NCI-H748 (cell line): Measurements from ENCODE around the gene NPAS3.
A peak's percentile ranks its signal among the peaks of the same experiment; 100 is the strongest.

Experiments used
- DNase-seq: peaks from one replicate; lab custom pipeline; 2025; ENCODE audit not compliant: unreplicated experiment; lab: John Stamatoyannopoulos, UW

NPAS3 gene

DNA sequence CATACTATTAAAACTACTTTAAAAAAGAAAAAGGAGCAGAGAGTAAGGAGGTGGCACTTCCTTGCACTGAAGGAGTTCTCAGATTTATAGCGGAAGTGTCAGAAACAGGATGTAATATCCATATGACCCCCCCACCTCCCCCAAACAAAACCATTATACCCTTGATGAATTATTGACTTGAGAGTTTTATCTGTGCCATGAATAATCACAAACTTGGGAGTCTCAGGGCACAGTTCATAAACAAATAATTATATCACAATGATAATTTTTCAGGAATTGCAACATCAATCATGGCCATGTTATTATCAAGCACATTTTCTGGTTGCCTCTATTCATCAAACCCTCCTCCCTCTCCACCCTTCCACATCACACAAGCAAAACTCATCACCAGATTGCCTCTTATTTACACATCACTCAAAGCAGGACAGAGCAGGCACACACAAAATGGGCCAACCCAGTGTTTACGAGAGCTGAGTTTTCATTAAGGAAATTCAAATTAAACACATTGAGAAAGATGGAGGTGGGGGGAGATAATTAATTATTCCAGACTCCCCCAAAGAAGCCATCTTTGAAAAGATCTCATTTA, 870.8 kb downstream of the NPAS3 start:
- DNase-seq, result peak; percentile 48

DNA sequence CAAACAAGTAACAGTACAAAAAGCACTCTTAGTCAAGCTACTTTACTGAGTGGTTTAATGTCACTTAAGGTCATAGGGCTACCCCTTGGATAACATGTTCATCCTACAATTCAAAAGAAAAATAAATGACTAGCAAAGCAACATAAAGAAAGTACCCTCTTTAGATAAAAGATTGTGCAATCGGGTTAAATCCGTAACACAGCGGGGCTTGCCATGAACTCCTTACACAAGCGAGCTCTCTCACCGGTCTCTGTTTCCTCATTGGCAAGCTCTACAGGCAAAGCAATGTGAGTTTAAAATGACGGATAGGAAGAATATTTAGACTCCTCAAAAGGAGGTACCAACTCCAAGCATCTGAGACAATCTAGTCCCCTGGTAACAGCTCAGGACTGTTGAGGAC, 871.6 kb downstream of the NPAS3 start:
- no peak for DNase-seq

DNA sequence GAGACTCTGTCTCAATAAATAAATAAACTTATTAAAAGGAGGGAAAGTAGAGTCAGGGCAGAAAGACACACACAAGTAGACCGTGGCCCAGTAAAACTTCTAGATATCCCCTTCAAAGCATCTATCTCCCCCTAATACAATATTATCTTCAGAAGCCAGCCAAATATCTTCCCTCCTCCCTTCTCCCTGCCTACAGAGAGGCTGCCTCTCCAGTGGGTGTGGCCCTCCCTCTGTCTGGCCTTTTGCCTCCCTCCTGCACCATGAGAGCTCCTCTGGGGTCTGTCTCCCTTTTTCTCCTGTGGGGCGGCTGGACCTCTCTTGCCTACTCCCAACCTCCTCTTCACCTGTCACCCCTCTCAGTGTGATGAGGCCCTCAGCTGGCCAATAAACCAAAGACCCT, 873.0 kb downstream of the NPAS3 start:
- DNase-seq, result no peak

GRCh38 chr14:33812181-33812580, 873.5 kb downstream of the NPAS3 start:
- no peak for DNase-seq

GRCh38 chr14:33812601-33813000, 873.9 kb downstream of the NPAS3 start:
- no peak for DNase-seq

DNA sequence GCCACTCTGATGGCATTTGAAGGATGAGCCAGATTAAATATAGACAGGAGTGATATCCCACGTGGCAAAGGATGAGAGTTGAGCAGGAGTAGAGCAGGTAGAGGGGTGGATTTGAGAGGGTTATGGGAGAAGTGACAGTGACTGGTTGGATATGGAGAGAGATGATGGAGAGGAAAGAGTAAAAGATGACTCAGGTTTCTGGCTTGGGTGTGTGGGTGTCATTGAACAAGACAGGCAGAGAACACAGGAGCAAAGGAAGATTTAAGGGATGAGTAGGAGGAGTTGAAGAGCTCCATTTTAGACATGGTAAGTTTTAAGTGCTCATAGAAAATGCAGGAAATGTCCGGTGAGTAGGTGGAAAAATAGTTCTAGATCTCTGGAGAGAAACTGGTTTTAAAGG, 875.3 kb downstream of the NPAS3 start:
- DNase-seq, result no peak

DNA sequence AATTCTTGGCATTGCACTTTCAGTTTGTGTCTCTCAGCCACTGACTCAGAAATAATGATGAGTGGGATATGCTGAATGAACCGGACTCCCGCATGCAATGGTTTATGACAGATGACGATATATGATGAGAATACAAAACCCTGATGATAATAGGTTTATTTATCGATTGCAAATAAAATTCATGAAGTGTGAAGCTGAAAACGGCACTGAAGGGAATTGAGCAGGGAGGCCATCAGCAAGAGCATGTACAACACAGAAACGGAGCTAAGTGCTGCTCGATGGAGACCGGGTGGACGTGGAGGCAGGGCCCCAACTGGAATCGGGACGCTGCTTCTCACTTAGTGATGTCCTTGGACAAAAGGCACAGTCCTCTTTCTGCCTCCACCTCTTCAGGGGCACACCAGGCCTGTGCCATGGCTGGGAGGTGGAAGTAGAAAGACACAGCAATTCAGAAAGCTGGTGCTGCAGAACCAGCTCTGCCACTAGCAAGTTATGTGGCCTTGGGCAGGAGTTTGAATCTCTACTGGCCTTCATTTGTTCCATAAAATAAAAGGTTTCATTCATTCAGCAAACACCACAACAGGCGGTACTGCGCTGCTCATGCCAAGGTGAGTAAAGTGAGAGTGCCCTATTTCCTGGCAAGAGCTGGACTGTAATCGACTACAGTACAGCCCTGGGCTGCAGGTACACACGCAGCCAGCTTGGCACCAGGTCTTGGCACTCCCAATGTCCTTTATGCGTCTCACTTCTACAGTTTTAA, 895.2 kb downstream of the NPAS3 start:
- no peak for DNase-seq

DNA sequence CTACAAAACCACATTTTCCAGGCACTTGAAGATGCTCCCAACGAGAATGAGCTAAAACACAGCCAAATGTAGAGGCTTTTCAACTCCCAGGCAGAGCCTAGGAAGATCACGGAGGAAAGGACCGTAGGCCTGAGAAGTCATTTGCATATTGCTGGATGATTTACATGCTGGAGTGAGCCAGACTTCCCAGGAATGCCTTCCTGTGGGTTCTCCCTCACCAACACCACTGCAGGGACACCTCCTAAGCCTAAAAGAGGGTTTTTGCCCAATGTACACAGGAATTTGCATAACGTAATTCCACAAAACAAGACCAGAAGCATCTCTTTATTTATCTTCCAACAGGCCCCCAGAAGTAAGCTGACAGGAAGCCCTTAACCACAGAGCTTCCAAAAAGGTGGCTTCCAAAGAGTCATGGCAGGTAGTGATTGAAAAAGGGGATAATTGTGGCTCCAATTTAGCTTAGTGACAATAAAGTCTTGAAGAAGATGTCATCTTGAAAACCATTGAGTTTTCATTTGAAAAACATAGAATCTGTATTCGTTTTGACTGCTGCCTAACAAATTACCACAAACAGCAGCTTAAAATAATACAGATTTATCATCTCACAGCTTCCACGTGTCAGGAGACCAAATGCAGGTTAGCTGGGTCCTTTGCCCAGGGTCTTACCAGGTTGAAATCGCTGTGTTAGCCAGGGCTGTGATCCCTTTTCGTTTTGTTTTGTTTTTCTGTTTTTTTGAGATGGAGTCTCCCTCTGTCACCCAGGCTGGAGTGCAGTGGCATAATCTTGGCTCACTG, 896.0 kb downstream of the NPAS3 start:
- no peak for DNase-seq

DNA sequence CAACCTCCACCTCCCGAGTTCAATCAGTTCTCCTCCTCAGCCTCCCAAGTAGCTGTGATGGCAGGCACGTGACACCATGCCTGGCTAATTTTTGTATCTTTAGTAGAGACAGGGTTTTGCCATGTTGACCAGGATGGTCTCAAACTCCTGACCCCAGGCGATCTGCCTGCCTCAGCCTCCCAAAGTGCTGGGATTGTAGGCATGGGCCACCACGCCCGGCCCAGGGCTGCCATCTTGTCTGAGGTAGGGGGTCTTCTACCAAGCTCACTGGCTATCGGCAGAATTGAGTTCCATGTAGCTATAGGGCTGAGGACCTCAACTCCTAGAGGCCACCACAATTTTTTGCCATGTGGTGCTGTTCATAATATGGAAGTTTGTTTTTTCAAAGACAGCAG, 896.6 kb downstream of the NPAS3 start:
- DNase-seq, result no peak

- no peak for DNase-seq
These were observed 897.0 kb downstream of the NPAS3 start for GRCh38 chr14:33835677-33836076.

DNA sequence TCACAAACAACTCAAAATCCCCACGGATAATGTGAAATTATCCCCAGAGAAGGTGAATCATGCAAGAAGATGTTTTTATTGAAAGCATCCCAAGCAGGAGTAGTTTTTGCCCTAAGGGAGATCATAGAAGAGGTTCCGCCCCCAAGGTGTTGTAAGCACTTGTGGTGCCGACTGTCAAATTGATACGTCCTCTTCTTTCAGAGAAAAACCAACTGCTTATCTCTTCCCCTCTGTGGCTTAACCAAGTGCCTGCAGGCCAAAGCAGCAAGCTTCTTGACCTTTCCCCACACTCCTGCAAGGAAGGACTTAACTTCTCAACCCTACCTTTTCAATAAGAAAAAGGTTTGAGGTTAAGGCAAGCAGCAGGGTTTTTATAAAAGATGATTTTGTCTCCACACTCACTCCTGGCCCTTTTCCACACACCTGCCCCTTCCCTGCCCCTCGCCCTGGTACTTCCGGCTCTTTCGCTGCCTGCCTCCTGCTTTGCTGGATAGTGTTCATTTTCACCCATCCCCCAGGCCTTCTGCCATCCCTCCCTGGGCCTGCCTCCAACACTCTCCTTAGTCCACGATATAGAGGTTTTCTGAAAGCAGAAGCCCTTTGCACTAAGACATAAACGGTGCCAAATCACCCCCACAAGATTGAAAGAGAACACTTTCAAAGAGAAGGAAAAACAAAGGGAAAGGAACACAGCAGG, 897.7 kb downstream of the NPAS3 start:
- no peak for DNase-seq

- no peak for DNase-seq
These were observed 898.4 kb downstream of the NPAS3 start for GRCh38 chr14:33836900-33837577.

GRCh38 chr14:33837943-33838683, 899.4 kb downstream of the NPAS3 start:
- no peak for DNase-seq

DNA sequence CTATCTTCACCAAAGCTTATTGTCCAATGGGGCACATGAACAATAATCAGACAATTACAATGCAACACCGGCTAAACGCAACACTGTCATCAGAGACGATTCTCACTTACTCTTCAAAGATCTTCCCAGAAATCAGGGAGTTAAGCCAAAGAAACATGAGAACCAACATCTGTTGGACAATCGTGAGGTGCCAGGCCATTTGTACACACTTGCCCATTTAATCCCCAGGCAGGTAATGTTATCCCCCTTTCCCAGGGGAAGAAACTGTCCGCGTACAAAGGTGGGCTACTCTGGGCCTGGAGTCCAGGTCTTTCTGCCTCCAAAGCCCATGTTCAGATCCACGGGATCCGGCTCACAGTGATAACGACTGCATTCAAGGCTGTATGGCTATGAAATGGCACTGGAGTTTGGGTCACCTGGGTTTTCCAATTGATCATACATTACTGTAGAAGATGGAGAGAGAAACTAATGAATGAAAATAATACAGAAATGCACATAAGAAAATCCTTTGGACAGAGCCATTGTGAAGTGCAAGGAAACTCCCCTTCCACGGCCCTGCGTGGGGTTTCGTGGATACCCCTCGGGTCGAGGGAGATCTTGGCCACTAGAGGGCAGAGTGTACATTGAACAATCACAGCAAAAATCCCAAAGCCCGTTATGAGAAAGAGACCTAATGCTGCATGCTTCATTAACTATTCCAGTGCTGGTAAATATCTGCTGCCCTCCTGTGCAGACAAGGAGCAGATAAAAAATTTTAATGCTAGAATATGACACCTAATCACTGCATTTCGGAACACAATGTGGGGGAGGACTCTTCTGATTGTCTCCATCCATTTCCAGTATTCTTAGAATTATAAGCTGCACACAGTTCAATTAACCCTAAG, 900.8 kb downstream of the NPAS3 start:
- peak; percentile 70 for DNase-seq

GRCh38 chr14:33840797-33841196, 902.1 kb downstream of the NPAS3 start:
- no peak for DNase-seq

- DNase-seq, result peak; percentile 23
These were observed 903.6 kb downstream of the NPAS3 start for GRCh38 chr14:33842299-33842698.

- no peak for DNase-seq
These were observed 905.4 kb downstream of the NPAS3 start for GRCh38 chr14:33844118-33844517.

DNA sequence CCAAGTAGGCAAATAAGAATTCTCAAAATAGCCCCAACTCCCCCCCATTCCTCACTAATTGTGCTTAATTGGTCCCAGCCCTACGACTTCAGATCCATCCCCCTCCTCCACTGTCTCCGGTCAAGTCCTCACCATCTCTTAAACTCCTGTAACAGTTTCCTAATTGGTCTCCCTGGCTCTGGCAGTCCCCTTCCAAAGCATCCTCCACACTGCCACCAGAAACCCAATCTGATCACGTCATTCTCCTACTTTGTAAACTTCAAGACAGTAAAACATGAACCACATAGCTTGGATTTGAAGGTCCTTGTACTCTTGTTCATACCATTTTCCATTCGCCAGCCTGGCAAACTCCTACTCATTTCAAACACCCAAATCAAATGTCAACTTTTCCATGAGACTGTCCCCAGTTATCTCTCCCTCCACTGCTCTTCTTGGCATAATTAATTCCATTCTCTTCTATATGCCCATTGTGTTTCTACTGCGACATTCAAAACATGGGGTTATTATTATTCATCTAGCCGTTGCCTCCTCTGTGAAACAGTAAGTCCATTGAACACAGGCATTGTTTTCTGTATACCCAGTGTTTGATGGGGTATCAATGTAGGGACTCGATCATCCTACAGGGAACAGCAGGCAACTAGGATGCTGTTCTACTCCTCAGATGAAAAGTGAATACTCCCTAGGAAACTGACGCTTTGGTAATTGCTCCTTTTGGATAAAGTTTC, 907.6 kb downstream of the NPAS3 start:
- DNase-seq, result no peak

GRCh38 chr14:33847066-33847465, 908.4 kb downstream of the NPAS3 start:
- DNase-seq, result no peak
